NK-92 treated with Interleukin-12 subunit alpha and Interleukin-12 subunit beta, amount 100 ng/mL, for 24 hours (cell line): ENCODE measurements around the gene LMOD1.

Experiments used
- DNase-seq: peaks from one replicate; lab custom pipeline; 2025; lab: John Stamatoyannopoulos, UW

Gene LMOD1

DNA sequence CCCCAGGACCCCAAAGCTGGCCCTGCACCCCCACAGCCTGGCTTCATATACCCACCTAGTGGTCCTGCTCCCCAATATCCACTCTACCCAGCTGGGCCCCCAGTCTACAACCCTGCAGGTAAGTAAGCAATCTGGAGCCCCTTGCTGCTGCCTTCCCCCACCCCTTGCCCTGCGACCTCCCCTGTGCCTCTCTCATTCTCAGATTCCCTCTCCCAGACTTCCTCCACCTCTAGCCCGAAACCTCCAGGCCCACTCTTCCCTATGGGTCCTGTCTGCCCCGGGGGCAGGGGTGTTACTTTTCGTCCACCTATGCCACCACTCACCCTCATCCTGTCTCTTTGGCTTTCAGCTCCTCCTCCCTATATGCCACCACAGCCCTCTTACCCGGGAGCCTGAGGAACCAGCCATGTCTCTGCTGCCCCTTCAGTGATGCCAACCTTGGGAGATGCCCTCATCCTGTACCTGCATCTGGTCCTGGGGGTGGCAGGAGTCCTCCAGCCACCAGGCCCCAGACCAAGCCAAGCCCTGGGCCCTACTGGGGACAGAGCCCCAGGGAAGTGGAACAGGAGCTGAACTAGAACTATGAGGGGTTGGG is 54.8 kb downstream of the LMOD1 start:
- no peak for DNase-seq

DNA sequence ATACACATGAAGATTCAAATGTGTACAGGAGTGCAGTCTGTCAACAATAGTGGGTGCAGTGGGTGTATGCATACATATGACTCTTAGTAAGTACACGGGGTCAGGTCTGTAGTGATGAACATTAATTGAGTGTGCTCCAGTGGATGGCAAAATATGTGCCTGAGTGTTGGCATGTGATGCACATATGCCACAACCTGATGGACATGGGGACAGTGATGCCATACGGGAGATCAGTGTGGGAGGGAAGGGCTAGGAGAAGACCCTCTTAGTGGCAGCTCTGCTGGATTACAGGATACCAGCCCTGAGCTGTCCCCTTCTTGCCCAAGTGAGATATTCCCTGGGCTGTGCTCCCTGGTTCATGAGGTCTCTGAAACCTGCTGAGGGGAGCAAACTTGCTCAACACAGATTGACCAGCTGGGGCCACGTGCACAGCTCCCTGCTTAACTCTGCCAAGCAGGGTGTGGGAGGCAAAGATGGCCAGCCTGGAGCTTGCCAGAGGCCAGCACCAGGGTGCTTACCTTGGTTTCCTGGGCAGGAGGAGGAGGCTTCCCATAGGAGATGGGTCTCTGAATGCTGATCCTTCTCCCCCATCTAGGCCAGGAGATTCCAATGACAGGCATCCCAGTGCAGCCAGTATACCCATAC is 55.4 kb downstream of the LMOD1 start:
- DNase-seq: no peak

DNA sequence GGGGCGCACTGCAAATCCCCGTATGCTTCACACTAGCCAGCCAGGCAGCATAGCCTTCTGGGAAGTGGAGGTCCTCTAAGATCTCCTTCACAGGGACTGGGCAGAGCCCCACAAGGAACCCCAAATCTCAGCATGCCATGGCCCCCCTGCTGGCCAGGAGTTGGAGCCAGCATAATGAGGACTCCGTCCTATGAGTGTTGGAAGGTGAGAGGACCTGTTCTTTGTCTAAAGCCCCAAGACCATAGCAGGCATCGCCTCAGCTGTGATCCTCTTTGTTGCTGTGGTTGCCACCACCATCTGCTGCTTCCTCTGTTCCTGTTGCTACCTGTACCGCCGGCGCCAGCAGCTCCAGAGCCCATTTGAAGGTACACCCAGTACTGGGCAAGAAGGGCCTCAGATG is 56.1 kb downstream of the LMOD1 start:
- DNase-seq: no peak

DNA sequence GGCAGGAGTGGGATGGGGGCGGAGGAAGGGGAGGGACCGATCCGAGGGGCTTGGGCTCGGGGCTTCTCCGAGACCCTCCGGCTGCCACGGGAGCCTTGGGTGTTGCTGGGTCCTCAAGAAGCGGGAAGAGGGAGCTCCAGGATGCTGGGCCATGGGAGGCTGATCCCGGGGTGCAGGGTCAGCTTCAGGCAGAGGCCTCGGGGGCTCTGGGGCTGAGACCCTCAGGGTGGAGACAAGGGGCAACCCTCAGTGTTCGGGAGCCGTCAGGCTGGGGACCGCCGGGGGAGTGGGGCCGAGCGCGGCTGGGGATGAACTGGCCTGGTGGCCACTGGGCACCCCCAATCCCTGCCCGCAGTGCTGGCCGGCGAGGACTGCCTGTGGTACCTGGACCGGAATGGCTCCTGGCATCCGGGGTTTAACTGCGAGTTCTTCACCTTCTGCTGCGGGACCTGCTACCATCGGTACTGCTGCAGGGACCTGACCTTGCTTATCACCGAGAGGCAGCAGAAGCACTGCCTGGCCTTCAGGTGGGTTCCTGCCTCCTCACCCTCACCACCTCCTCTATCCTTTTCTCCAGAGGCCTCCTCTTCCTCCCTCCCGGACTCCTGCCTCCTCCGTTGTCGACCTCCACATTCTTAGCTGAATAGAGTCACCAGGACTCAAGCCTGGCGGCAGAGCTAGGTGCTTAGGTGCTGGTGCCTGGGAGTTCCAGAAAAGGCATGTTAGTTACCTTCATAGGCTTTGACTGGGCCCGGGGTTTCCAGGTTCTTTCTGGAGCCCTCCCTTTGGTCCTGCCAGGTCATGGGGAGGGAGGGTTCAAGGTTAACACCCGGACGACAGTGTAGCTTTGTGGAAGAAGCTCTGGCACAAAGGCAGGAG is 57.0 kb downstream of the LMOD1 start:
- DNase-seq: no peak

DNA sequence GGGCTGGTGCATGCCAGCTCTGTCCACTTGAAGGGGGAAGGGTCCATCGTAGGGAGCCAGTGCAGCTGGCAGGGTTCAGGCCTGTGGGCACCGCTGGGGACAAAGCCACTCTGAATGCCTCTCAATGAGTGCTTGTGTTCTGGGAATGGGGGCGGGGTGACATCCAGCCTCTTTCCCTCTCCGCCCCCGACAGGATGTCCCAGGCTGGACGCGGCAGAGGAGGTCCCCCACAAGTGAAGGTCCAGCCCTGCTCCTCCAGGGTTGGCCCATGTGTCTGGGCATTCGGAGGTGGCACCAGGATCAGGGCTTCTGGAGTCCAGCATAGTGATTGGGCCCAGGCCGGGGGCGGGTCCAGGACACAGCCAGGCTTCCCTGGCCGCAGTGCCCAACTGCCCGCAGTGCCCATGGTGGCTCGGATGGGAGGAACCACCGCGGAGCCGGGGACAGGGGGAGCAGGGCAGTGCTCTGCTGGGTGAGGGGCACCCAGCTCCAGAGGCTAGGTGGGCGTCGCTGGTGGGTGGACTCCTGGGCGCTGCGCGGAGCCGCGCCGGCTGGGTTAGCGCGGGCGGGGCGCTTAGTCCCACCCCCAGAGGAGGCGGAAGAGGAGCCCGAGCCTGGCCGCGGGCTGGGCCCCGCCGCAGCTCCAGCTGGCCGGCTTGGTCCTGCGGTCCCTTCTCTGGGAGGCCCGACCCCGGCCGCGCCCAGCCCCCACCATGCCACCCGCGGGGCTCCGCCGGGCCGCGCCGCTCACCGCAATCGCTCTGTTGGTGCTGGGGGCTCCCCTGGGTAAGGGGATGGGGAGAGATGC is 57.9 kb downstream of the LMOD1 start, which contains the start of gene SHISA4:
SHISA4 (plus strand) TSS at position 617 of the 808 bp plus-strand sequence; CDS start at position 714, 97 bp downstream.
- DNase-seq: no peak

DNA sequence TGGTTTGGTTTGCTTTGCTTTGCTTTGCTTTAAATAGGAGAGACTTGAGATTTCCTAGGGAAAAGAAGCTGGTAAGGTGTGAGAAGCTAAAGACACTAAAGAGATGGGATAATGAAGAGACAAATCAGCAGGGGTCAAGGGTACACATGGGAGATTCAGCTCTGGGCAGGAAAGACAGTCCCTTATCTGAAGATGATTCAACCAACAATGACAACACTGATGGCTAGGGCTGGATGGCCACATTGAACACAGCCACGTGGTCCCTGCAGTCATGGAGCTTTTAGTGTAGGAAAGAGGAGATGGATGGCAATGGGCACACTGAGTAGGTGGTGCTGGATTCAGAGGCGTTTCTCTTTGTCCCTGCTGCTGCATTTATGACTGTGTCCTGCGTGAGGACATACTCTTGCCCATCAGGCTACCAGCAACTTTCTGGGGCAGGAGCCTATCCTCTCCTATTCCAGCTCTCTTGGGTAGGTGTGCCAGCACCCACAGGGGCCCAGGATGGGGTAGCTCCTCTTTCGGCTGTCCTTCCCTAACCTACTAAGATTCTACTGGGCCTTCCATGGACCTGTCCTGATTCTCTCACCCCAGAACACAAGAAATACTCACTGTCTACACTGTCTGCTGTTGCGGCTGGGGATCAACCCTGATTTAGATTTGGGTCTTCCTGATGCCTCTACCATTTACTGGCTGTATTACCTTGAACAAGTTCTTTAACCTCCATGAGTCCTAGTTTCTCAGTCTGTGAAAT is 59.1 kb downstream of the LMOD1 start:
- DNase-seq: no peak

DNA sequence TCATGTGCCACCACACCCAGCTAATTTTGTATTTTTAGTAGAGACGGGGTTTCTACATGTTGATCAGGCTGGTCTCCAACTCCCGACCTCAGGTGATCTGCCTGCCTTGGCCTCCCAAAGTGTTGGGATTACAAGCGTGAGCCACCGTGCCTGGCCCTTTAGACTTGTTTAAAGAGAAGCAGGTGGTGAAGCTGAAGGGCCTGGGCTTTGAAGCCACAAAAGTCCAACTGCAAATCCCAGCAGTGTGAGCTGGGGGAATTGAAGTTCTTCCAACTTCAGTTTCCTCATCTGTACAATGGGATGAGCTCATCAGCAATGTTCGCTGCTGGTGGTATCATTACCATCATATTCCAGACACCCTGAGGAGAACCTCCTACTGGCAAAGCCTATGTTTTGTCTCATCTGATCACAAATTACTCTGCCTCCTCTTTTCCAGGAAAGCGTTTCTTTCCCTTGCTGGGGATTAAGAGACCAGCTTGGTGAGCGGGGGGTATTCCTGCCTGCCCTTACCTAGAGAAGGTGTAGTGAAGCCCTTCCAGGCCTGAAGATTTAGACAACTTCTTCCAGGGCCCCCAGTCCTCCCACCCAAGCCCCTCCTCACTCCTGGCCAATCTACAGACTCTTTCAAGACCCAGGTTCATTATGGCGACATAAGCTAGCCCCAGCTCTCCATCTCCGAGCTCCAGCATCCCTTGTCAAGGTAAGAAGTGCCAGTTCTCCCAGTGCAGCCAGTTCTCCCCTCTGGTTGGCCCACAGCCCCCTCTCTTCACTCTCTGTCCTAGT is 60.1 kb downstream of the LMOD1 start:
- DNase-seq: no peak

DNA sequence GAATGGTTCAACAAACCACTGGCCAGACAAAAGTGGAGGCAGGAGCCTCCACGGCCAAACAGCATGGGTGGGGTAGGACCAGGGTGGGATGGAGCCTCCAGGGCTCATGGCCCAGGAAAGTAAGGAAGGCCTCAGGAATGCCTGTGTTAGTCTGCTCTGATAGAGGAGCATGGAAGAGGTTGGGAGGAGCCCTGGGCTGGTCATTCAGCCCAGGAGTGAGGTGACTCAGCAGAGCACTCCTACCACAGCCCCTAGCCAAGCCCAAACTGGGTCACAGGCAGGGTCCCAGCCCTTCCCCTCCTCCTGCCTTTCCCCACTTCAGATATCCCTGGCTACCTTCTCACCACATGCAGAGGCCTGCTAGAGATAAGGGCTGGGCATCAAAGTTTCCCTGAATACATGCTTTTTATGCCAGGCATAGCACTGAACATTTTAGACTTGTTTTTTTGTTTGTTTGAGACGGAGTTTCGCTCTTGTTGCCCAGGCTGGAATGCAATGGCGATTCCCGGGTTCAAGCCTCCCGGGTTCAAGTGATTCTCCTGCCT is 60.7 kb downstream of the LMOD1 start:
- no peak for DNase-seq

DNA sequence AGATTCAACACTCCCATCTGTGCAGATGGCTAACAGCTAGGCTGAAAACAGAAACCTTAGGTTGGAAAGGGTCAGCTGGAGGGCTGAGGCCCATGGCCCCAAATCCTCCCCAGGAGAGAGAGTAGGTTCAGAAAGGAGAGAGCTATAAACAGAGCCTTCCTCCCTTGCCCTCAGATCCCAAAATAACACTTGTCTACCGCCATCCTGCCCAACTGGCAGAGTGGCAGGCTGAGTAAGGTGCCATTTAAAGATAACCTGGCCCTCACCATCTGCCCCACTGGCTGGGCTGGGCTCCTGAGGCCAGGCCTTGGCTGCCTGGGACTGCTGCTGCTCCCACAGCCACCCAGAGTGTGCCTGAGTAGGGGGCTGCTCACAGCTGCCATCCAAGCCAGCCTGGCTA is 61.9 kb downstream of the LMOD1 start:
- DNase-seq: no peak

DNA sequence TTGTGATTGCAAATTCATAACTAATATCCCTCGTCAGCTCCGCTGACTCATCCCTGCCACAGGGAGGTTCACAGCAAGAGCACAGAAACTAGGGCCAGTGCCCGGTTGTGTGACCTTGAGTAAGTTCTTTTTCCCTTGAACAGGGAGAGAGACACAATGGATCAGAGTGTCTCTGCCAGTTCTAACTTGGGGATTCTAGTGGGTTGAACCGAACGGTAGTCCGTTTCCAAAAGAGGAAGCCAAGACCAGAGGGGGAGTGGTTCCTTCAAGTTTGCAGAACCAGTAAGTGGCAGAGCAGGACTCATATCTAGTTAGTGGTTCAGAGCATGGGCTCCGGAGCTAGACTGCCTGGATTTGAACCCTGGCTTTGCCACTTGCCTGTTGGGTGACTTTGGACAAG is 62.6 kb downstream of the LMOD1 start:
- no peak for DNase-seq

DNA sequence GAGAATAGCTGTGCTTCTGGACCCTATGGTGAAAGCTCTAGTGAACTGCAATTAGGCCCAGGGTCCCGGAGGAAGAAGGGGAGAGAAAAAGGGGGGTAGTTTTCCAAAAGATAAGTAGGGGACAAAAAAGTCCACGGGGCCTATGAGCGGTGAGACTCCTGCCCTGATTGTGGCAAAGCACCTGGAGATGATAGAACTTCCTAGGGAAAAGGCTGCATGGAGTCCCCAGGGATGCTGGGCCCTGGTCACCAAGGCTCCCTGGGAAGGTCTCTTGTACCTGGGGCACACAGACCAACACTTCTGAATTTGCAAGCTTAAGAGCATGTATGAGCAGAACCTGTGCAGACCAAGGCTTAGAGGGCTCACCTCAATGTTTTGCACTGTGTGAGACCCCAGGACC is 63.1 kb downstream of the LMOD1 start:
- DNase-seq: no peak

DNA sequence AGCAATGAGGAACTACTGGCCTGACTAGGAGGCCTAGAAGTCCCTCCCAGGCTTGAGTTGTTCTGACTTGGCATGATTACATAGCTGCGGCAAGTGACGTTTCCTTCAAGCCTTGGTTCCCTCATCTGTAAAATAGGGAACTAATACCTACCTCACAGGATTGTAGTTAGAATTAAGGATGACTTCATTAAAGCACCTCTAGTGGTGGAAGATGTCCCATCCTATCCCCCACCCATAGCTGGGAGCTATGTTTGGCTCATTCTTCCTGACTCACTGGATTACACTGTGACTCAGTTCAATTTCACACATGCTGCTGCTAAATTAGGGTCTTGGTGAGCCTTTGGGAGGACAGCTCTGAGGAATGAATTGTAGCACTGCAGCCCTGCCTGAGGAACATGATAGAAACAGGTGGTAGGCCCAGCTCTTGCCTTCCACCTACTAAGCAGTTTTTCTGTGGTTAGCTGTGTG is 63.6 kb downstream of the LMOD1 start:
- DNase-seq: no peak

DNA sequence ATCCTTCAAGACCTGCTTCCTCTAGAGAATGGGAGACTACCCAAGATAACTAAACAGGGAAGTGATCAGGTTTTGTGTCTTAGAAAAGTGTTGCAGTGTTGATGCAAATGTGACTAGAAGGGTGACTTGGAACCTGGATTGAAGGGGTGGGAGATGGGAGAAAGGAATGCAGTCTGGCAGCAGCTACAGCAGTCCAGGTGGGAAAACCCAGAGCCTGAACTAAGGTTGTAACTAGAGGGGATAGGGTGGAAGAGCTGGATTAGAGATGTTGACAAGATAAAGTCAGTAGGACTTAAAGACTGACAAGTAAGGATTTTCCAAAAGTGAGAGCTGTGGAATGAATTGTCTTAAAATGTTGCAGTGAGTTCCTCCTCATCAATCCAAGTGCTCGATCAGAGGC is 64.7 kb downstream of the LMOD1 start:
- DNase-seq: no peak

DNA sequence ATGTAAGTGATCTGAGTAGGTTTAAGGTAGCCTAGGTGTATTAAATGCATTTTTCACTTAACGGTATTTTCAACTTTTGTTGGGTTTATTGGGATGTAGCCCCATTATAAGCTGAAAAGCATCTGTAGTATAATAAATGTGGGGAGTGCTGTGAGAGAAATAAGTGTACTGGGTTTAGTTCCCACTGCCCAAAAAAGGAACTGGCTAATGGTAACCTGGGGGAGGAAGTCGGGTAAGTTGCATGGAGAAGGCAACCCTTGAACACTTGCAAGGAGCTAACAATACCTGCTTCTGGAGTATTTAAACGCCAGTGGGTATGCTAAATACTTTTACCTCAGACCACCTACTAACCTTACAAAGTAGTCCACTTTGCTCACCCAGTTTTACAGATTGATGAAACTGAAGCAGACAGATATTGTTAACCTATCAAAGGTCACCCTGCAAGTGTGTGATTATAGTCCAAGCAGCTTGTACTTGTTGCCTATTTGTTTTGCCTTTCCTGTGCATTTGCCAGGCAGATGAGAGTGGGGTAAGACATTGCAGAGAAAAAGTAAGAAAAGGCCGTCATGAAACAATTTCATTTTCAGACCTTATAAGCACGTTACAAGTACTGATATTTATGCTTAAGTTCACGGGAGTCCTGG is 65.3 kb downstream of the LMOD1 start:
- no peak for DNase-seq

DNA sequence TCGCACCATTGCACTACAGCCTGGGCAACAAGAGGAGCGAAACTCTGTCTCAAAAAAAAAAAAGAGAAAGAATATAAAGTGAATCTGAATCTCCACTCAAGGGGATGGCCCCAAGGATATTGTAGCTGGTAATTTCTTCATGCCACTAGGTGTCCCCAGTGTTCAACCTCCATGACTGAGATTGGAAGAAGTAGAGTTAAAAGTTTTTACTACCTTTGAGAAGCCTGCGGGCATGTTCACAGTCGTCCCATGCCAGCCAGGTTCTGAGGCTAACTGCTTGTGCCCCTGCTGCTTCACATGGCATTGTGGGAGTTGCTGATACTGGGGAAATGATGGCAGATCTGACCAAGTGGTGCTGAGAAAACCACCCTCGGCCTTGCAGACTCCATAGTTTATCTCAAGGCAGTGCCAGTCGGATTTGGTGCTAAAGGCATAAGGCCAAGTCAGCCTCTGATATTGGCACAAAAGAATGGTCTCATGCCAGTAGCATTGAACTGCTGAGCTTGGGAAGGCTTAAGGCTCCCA is 68.4 kb downstream of the LMOD1 start:
- DNase-seq: no peak

DNA sequence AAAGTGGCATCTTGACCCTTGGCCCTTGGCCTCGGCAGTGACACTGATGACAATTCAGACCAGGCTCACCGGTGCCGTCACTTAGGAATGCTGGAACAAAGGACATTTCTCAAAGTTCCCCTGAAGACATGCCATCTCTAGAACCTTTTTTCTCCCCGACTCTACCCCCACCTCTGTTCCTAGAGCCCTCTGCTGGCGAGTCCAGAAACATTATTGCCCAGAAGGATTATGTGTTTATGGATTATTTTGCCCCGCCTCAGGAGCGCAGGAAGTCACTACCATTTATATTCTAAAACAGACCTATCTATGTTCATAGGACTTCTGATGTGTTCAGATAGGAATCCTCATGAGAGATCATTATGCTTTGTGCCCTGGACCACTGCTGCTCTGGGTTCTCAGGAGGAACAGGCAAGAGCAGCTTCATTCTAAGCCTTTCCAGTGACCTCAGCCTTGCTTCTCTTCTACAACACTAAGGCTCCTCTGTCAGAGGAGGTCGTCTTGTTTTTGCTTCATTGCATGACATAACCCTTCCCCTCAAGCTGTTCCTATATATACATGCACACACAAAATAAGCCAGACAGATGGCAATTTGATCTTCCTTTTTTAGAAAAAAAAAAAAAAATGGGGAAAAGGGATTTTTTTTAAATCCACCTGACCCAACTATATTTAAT is 70.1 kb downstream of the LMOD1 start:
- DNase-seq: no peak

DNA sequence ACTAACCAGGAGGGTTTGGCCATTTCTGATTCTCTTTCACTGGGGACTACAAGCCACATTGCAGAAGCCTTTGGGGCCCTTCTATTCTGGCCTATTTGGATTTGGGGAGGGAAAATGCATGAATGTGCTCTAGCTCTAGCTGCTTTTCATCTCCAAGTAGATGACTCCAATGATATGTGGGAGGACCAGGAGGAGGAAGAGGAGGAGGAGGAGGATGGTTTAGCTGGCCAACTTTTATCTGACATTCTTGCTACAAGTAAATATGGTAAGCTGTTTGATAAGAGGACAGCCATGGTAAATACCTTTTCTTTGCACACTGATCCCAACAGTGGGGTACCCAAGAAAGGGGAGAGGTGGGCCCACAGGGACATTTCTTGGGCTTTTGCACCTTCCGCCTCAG is 71.7 kb downstream of the LMOD1 start:
- no peak for DNase-seq

DNA sequence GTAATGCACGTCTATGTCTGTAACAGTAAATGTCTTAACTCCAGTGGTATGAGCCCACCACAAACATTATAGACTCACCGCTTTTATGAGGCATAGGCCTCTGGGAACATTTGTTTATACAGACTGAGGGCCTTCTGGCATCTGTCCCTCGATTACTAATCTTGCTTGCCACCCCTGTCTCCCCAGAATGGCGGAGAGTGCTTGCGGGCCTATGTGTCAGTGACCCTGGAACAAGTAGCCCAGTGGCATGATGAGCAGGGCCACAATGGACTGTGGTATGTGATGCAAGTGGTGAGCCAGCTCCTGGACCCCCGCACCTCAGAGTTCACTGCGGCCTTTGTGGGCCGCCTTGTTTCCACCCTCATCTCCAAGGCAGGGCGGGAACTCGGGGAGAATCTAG is 76.0 kb downstream of the LMOD1 start:
- no peak for DNase-seq

DNA sequence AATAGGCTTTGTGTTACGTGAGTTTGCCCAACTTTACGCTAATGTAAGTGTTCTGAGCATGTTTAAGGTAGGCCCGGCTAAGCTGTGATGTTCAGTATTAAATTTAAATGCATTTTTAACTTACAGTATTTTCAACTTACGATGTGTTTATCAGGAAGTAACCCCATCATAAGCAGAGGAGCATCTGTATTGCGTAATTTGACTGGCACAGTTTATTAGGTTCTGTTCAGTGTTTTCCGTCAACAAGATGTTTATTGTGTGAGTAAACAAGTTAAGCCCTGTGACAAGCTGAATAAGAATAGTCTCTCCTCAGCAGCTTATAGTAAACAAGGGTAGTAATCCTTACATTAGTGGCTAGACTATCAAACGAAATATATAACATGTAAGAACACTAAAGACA is 84.9 kb downstream of the LMOD1 start:
- DNase-seq: no peak
